Measurements from ENCODE around the gene FRMD5.

The FRMD5 gene

GRCh38 chr15:44215594-44215993, 20.5 kb upstream of the FRMD5 start:
- TF ChIP-seq CTCF (IDR thresholded peaks at IDR 0.05), result no peak

- TF ChIP-seq CTCF (IDR thresholded peaks at IDR 0.05), result no peak
Observed at GRCh38 chr15:44208956-44209355, 13.9 kb upstream of the FRMD5 start.

GRCh38 chr15:44207643-44208042, 12.6 kb upstream of the FRMD5 start:
- TF ChIP-seq CTCF (IDR thresholded peaks at IDR 0.05), result no peak

- TF ChIP-seq CTCF (IDR thresholded peaks at IDR 0.05), result no peak
Observed at GRCh38 chr15:44199393-44199792, 4.3 kb upstream of the FRMD5 start.

GRCh38 chr15:44194323-44195150, 534 bp downstream of the FRMD5 start:
- TF ChIP-seq CTCF (IDR thresholded peaks at IDR 0.05), result no peak

- TF ChIP-seq CTCF (IDR thresholded peaks at IDR 0.05), result no peak
Observed at GRCh38 chr15:44193651-44194322, 1.3 kb downstream of the FRMD5 start.

GRCh38 chr15:44188795-44189194, 6.3 kb downstream of the FRMD5 start:
- no peak for TF ChIP-seq CTCF (IDR thresholded peaks at IDR 0.05)
